GM21786 (cell line): ENCODE data around the gene FAM216A.
"Not testable (repeated sequence)": the region's sequence is repeated elsewhere in the genome, so short reads cannot be mapped to it uniquely, and the experiment has no call there.

Source experiments
- ATAC-seq: cut with Tn5 transposase; IDR thresholded peaks from one replicate; pipeline ENCODE4 v1.9.1; 2021; ENCODE audit not compliant: unreplicated experiment

The FAM216A gene

GRCh38 chr12:110498984-110499706, 30.5 kb downstream of the FAM216A start:
- no peak for ATAC-seq

GRCh38 chr12:110501399-110501751, 32.7 kb downstream of the FAM216A start:
- no peak for ATAC-seq

DNA sequence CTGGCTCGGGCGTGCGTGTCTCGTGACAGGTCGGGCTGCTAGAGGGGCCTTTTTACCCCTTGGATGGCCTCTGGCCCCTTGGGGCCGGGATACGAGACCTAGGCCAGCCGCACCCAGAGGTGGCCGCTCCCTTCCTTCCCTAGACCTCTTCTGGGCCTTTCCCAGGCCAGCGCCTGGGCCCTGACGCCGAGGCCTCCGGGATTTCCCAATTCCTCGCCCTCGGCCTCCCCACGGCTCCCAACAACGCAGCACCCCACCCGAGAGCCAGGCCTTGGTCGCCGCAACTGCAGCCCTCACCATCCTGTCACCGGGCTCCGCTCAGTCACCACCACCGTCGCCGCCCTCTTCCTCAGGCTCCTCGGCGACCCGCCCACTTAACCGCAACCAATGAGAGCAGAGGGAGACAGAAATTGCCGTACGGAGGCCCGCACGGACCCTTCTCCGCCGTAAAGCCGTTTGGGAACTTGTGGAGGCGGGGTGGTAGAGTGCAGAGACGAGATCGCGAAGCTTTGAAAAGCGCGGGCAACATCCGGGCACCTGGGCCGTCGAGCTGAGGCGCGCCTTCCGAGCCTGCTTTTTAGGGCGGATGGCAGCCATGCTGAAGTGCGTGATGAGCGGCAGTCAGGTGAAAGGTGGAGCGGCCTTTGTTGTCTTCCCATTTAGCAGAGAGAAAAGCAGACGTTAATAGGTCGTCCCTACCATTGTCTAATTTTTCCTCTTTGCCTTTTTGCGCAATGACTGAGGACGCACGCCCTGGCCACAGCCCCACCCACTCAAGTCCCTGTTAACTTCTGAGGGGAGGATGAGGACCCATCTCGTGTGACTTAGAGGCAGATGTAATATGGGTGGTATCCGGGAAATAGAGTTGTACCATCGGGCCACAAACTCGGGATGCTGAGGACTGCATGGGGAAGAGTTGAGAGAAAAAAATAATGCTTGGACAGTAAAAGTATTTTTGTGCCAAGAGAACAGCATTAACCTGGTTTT, 33.4 kb downstream of the FAM216A start, which contains the start of the genes RAD9B and VPS29:
Gene RAD9B, plus strand, starts transcription at position 580 of the 987 bp plus-strand sequence. Its CDS starts 7 bp downstream, at position 587.
Gene VPS29, minus strand, starts transcription at position 360 of the 987 bp plus-strand sequence. Its CDS starts 60 bp downstream, at position 300.
- peak; percentile 95 for ATAC-seq

- ATAC-seq = no peak
These were observed 34.8 kb downstream of the FAM216A start for GRCh38 chr12:110503432-110503831.

- no peak for ATAC-seq
These were observed 36.7 kb downstream of the FAM216A start for GRCh38 chr12:110505332-110505731.

DNA sequence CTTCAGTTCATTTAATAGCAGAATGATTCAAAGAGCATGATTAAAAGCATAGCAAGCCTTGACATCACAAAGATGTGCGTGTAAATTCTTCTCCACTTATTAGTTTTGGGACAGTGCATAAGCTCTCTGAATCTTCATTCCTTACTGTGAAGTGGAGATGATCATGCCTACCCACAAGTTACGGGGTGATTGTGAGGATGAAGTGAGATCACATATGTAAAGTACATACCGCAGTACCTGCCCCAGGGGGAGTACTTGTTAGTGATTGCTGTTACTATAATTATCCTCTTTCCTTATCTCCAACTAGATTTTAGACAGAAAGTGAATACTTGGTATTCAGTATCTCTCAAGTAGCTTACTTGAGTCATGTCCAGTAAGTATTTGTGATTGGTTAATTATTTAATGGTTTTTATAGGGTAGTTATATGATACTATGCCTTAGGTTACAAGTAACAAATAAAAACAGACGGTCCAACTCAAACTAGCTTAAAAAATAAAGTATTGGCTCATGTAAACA, 39.5 kb downstream of the FAM216A start:
- no peak for ATAC-seq

GRCh38 chr12:110513842-110514241, 45.2 kb downstream of the FAM216A start:
- no peak for ATAC-seq

DNA sequence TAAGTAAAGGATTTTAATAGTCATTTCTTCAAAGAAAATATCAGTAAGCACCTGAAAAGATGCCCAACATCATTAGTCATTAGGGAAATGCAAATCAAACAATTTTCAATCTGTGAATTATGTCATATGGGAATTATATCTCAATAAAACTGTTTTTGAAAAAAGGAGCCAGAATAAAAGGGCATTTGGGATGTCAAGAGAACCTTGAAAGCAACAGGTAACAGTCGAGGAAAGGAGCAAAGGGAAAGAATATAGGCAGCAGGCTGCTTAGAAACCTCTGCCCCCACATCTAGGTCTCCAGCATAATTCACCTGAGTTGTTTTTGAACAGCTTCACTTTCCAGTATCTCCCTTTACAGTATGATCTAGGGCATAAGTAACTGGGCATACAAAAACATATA, 45.7 kb downstream of the FAM216A start:
- no peak for ATAC-seq

DNA sequence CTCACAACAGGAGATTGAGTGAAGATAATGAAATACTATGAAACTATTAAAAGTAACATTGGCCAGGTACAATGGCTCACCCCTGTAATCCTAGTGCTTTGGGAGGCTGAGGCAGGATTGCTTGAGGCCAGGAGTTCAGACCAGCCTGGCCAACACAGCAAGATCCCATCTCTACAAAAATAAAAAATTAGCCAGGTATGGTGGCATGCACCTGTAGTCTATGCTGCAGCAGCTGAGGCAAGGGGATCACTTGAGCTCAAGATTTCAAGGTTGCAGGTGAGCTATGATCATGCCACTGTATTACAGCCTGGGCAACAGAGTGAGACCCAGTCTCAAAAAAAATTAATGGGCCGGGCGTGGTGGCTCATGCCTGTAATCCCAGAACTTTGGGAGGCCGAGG, 48.4 kb downstream of the FAM216A start:
- ATAC-seq = no peak

DNA sequence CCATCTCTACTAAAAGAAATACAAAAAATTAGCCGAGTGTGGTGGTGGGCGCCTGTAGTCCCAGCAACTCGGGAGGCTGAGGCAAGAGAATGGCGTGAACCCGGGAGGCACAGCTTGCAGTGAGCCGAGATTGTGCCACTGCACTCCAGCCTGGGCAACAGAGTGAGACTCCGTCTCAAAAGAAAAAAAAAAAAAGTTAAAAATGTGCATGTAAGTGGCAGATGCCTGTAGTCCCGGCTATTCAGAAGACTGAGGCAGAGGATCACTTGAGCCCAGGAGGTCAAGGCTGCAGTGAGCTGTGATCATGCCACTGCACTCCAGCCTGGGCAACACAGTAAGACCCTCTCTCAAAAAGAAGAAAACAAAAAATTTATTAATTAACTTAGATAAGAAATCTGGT, 49.4 kb downstream of the FAM216A start:
- not testable (repeated sequence) for ATAC-seq

GRCh38 chr12:110520876-110521712, 52.4 kb downstream of the FAM216A start:
- not testable (repeated sequence) for ATAC-seq

DNA sequence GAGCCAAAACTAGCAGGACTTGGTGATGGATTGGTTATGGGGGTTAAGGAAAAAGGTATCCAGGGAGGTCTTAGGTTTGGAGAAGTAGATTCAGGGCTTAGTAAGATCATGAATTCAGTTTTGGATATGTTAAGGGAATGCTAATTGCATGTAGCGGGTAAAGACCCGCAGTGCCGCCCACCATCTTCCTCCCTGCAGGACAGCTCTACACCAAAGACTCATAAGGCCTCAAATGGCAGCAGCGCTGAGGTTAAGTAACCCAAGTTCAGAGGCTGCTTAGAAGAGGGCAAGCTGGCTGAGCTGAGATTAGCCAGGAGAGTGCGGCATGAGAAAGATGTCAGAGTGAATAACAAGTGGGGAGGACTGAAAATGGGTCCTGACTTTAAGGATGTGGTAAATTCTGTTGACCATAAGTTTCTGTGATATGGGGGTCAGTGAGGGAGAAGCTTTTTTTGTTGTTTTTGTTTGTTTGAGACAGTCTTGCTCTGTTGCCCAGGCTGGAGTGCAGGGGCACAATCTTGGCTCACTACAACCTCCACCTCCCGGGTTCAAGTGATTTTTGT, 59.7 kb downstream of the FAM216A start:
- ATAC-seq = no peak

- ATAC-seq = no peak
These were observed 61.9 kb downstream of the FAM216A start for GRCh38 chr12:110530511-110530910.

DNA sequence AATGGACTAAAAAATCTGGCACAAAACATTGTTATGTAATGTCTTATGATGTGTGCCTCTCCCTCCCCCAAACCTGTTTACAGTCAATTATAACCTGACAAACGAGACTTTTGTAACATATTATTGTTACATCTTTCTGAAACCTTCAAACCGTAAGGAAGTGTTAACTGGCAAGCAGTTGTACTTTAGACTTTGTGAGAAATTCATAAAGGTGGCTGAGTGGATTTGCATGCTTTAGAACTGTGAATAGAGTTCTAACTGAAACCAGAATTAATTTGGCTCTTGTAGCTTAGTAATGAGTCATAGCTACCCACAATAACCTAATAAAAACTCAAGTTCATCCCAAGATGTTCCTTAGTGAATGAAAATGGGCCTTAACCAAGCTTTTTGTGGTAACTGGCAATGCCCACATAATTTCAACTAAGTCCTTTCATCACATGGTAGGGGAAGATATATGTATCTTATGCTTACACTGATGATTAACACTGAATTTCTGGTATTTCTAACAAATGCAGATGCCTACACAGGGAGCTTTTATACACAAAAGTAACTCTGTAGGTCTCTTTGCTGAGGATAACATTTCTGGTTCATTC, 63.2 kb downstream of the FAM216A start:
- peak; percentile 85 for ATAC-seq

DNA sequence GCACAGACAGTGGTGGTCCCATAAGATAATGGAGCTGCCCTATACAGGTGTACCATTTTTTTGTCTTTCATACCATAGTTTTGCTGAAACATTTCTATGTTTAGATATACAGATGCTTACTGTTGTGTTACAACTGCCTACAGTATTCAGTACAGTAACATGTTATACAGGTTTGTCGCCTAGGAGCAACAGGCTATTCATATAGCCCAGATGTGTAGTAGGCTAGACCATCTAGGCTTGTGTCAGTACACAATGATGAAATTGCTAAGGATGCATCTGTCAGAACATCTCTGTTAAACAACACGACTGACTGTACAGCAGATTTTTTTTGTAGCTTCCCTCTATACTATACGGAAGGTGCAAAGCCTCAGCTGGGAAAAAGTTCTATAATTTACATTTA, 64.0 kb downstream of the FAM216A start:
- no peak for ATAC-seq

DNA sequence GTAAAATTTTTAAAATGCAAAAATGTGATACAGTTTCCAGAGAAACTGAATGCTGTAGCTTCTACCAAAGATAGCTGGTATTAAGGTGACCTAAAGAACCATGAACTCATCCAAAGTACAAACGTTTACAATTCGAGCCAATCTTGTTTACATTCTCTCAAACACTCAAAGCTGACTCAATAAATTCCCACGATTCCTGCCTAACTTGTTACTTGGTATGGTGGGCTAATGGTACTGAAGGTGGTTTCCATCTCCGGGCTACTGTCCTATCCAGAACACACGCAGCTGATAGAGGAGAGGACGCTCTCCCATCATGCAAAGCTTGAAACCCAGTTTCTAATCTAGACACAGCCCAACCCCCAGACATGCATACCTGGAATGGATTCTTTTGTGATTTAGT, 65.0 kb downstream of the FAM216A start:
- ATAC-seq = no peak

GRCh38 chr12:110534811-110535210, 66.2 kb downstream of the FAM216A start:
- no peak for ATAC-seq

- no peak for ATAC-seq
These were observed 68.4 kb downstream of the FAM216A start for GRCh38 chr12:110536834-110537604.
